ENCODE results near the gene SCTR.

DNA sequence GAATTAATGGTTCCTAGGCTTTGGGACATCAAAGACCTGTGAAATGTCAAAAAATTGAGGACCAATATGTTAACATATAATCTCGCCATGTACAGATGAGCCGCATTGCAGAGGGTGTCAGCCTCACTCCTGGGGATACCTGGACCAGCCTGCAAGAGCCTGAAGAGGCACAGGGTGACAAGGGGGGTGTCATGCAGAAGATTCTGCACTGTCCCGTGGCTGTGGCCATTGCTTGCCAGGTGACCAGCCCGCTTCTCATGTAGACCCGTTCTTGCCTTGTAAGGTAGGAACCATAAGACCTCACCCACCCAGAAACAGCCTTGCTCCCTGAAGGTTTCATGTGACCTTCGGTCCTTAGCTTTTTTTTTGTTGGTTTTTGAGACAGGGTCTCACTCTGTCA, 55.2 kb downstream of the SCTR start:
- TF ChIP-seq, protein P1, sequence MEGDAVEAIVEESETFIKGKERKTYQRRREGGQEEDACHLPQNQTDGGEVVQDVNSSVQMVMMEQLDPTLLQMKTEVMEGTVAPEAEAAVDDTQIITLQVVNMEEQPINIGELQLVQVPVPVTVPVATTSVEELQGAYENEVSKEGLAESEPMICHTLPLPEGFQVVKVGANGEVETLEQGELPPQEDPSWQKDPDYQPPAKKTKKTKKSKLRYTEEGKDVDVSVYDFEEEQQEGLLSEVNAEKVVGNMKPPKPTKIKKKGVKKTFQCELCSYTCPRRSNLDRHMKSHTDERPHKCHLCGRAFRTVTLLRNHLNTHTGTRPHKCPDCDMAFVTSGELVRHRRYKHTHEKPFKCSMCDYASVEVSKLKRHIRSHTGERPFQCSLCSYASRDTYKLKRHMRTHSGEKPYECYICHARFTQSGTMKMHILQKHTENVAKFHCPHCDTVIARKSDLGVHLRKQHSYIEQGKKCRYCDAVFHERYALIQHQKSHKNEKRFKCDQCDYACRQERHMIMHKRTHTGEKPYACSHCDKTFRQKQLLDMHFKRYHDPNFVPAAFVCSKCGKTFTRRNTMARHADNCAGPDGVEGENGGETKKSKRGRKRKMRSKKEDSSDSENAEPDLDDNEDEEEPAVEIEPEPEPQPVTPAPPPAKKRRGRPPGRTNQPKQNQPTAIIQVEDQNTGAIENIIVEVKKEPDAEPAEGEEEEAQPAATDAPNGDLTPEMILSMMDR (IDR thresholded peaks at IDR 0.05), result no peak
- no peak for TF ChIP-seq EZH2 (IDR thresholded peaks at IDR 0.05; ENCODE audit: borderline replicate concordance, insufficient read depth, low read depth, low read length, poor library complexity, severe bottlenecking)
